ENCODE results near the gene GALNT18.

- no peak for TF ChIP-seq POLR2AphosphoS5 (IDR thresholded peaks at IDR 0.05)
- no peak for TF ChIP-seq EP300 (conservative IDR thresholded peaks at IDR 0.05; ENCODE audit: poor library complexity, severe bottlenecking)
- TF ChIP-seq CTCF (IDR thresholded peaks at IDR 0.05; ENCODE audit: poor library complexity, severe bottlenecking) = no peak
- no peak for TF ChIP-seq TAF1 (IDR thresholded peaks at IDR 0.05; ENCODE audit: low read depth)
- TF ChIP-seq MXI1 (conservative IDR thresholded peaks at IDR 0.05; ENCODE audit: poor library complexity, severe bottlenecking) = no peak
- no peak for TF ChIP-seq REST (IDR thresholded peaks at IDR 0.05; ENCODE audit: borderline replicate concordance)
Measured at GRCh38 chr11:11660363-11660740, 38.5 kb upstream of the GALNT18 start.

Measured in neural cell (in vitro differentiated cells).